Cardiac fibroblast (primary cell): ENCODE measurements around the gene USP3.

Experiments
- DNase-seq, 2 donors: peaks; one replicate each; pipeline versions ENCODE4 v3.0.0 to v3.0.0-alpha.2; 2010; ENCODE audit warnings: low read depth in 2 of 2
- H3K4me3 ChIP-seq, 2 donors: replicated peaks in 1 of 2; 1 replicate in 1 of 2; 2 replicates in 1 of 2; pipeline ENCODE4 v1.5.1; 2011; ENCODE audit warnings: low read depth in 2 of 2, low read length in 2 of 2, mild to moderate bottlenecking in 2 of 2, moderate library complexity in 1 of 2
- CTCF ChIP-seq: IDR thresholded peaks from one replicate; pipeline ENCODE4 v1.5.1; 2011; ENCODE audit warnings: low read depth, mild to moderate bottlenecking, low read length, inconsistent platforms

Gene USP3

GRCh38 chr15:63626955-63627354 is 122.6 kb downstream of the USP3 start:
- H3K4me3 ChIP-seq = no peak overlapping the region
- DNase-seq = no peak
- TF ChIP-seq CTCF = no peak

- TF ChIP-seq CTCF = no peak
- DNase-seq = no peak
- H3K4me3 ChIP-seq = no peak overlapping the region
Measured at GRCh38 chr15:63628123-63628822, 123.9 kb downstream of the USP3 start.

GRCh38 chr15:63630036-63630751 is 125.8 kb downstream of the USP3 start:
- no peak overlapping the region for H3K4me3 ChIP-seq
- TF ChIP-seq CTCF = no peak
- no peak for DNase-seq

- DNase-seq = no peak
- TF ChIP-seq CTCF = no peak
- no peak overlapping the region for H3K4me3 ChIP-seq
Measured at GRCh38 chr15:63633312-63633711, 128.9 kb downstream of the USP3 start.

- TF ChIP-seq CTCF = no peak
- DNase-seq = peak in 1 of 2 donors; percentile 21
- no peak overlapping the region for H3K4me3 ChIP-seq
Measured at GRCh38 chr15:63634154-63634553, 129.8 kb downstream of the USP3 start.

- TF ChIP-seq CTCF = no peak
- no peak overlapping the region for H3K4me3 ChIP-seq
- no peak for DNase-seq
Measured at GRCh38 chr15:63636518-63637061, 132.2 kb downstream of the USP3 start.
